HCT116 (cell line): ENCODE measurements around the gene DNM3. TPM values are rescaled to one million over a fixed set of nuclear protein-coding genes. Genes with fewer than 3 reads are reported as not detected.

ENCODE experiments used
- ATAC-seq: fragments of 200-7000 bp; cut with Tn5 transposase; 2 replicates; pipeline ENCODE4 v1.9.1; 2020; ENCODE audit warnings: mild to moderate bottlenecking, moderate library complexity
- BruUV-seq: library from RNA; stranded (reverse); fragments of 400-500 nt; replicated peaks from 2 replicates; lab custom pipeline; 2021; lab: Mats Ljungman, UMichigan
- CTCF ChIA-PET: fragments of 300-600 bp; sonication (Branson Sonifier 250); formaldehyde crosslinking; loops from one replicate; lab custom pipeline; 2021; ENCODE audit warnings: antibody characterized with exemption; lab: Charles Lee
- POLR2A ChIA-PET: fragments of 300-600, 350-600 bp; sonication (Branson Sonifier 250); formaldehyde crosslinking; loops from one replicate; lab custom pipeline; 2021; ENCODE audit warnings: antibody characterized with exemption; lab: Charles Lee
- RAD21 ChIA-PET, 2 experiments: fragments of 300-600 bp; sonication (Branson Sonifier 250); formaldehyde crosslinking; loops; one replicate each; lab custom pipeline; 2023; ENCODE audit warnings: low total read pairs in 2 of 2; ENCODE audit not compliant: uncharacterized antibody in 2 of 2, unreplicated experiment in 2 of 2, low non-redundant PET in 1 of 2; lab: Charles Lee
- DNase-seq: peaks from one replicate; pipeline ENCODE4 v3.0.0-alpha.2; 2010; ENCODE audit warnings: low read depth, low spot score
- H2AFZ ChIP-seq: fragments of 200-600 bp; shearing (Covaris generic), sonication (generic); 2 replicates; pipeline ENCODE4 v1.6.1; 2017; ENCODE audit warnings: low read depth, mixed run types, mixed read lengths, antibody characterized with exemption, low read length; ENCODE audit not compliant: poor library complexity, severe bottlenecking
- H3K27ac ChIP-seq: 2 replicates; pipeline ENCODE4 v1.5.1; 2012; ENCODE audit warnings: low read depth, low read length
- H3K27me3 ChIP-seq: fragments of 200-600 bp; sonication (generic); 2 replicates; pipeline ENCODE4 v1.6.1; 2016; ENCODE audit warnings: mixed run types, low read length, mixed read lengths; ENCODE audit not compliant: insufficient read depth
- H3K36me3 ChIP-seq, 2 experiments: fragments of 200-500 bp in 1 of 2; fragments of 200-600 bp in 1 of 2; sonication (Bioruptor generic) in 1 of 2; sonication (generic) in 1 of 2; 2 replicates each; pipeline versions ENCODE4 v1.5.1 to v1.6.1; 2014 to 2016; ENCODE audit warnings: low read length in 2 of 2, inconsistent platforms in 1 of 2, mixed read lengths in 1 of 2, mixed run types in 1 of 2; ENCODE audit not compliant: insufficient read depth in 2 of 2, control insufficient read depth in 1 of 2
- H3K4me1 ChIP-seq, 2 experiments: fragments of 200-600 bp in 1 of 2; sonication (generic) in 1 of 2; 2 replicates each; pipeline versions ENCODE4 v1.5.1 to v1.6.1; 2012 to 2017; ENCODE audit warnings: low read length in 2 of 2, inconsistent platforms in 1 of 2, mild to moderate bottlenecking in 1 of 2, mixed read lengths in 1 of 2, mixed run types in 1 of 2, moderate library complexity in 1 of 2; ENCODE audit not compliant: insufficient read depth in 2 of 2, control insufficient read depth in 1 of 2
- H3K4me2 ChIP-seq: fragments of 200-600 bp; sonication (generic); 2 replicates; pipeline ENCODE4 v1.6.1; 2017; ENCODE audit warnings: mixed run types, low read length, mixed read lengths
- H3K4me3 ChIP-seq, 2 experiments: fragments of 200-600 bp in 1 of 2; sonication (generic) in 1 of 2; replicated peaks in 1 of 2; 2 replicates each; pipeline ENCODE4 v1.5.1; 2011 to 2016; ENCODE audit warnings: low read length in 2 of 2, control low read depth in 1 of 2, low read depth in 1 of 2, mild to moderate bottlenecking in 1 of 2, mixed read lengths in 1 of 2, mixed run types in 1 of 2
- H3K79me2 ChIP-seq: fragments of 200-600 bp; sonication (generic); 2 replicates; pipeline ENCODE4 v1.6.1; 2017; ENCODE audit warnings: mild to moderate bottlenecking, mixed run types, low read length, moderate library complexity, mixed read lengths; ENCODE audit not compliant: insufficient read depth
- H3K9ac ChIP-seq: fragments of 200-600 bp; sonication (generic); 2 replicates; pipeline ENCODE4 v1.6.1; 2016; ENCODE audit warnings: low read length, mixed read lengths
- H3K9me2 ChIP-seq: fragments of 200-600 bp; sonication (generic), shearing (Covaris generic); 2 replicates; pipeline ENCODE4 v1.6.1; 2017; ENCODE audit warnings: mixed run types, mild to moderate bottlenecking, moderate library complexity; ENCODE audit not compliant: insufficient read depth
- H3K9me3 ChIP-seq, 2 experiments: fragments of 200-500 bp in 1 of 2; fragments of 200-600 bp in 1 of 2; sonication (Bioruptor generic) in 1 of 2; sonication (generic) in 1 of 2; 2 replicates each; pipeline ENCODE4 v1.6.1; 2014 to 2017; ENCODE audit warnings: low read length in 2 of 2, mixed read lengths in 2 of 2, inconsistent platforms in 1 of 2, low read depth in 1 of 2, mild to moderate bottlenecking in 1 of 2, mixed run types in 1 of 2, moderate library complexity in 1 of 2; ENCODE audit not compliant: control insufficient read depth in 1 of 2, insufficient read depth in 1 of 2
- H4K20me1 ChIP-seq: fragments of 200-600 bp; sonication (generic), shearing (Covaris generic); 2 replicates; pipeline ENCODE4 v1.6.1; 2017; ENCODE audit warnings: mixed run types, mild to moderate bottlenecking, moderate library complexity; ENCODE audit not compliant: insufficient read depth
- CEBPB ChIP-seq: IDR thresholded peaks from 2 replicates; pipeline ENCODE4 v1.6.1; 2012; ENCODE audit warnings: low read depth
- EGR1 ChIP-seq: IDR thresholded peaks from 2 replicates; pipeline ENCODE4 v1.6.1; 2012; ENCODE audit warnings: low read depth
- ELF1 ChIP-seq: IDR thresholded peaks from 2 replicates; pipeline ENCODE4 v1.6.1; 2012; ENCODE audit warnings: low read depth, borderline replicate concordance
- EZH2phosphoT487 ChIP-seq: fragments of 200-600 bp; IDR thresholded peaks from 2 replicates; pipeline ENCODE4 v1.6.1; 2018; ENCODE audit warnings: antibody characterized with exemption, borderline replicate concordance
- FOSL1 ChIP-seq: IDR thresholded peaks from 2 replicates; pipeline ENCODE4 v1.6.1; 2012; ENCODE audit warnings: low read depth
- JUND ChIP-seq: IDR thresholded peaks from 2 replicates; pipeline ENCODE4 v1.6.1; 2012
- POLR2A ChIP-seq: IDR thresholded peaks from 2 replicates; pipeline ENCODE4 v1.7.0; 2011; ENCODE audit warnings: borderline replicate concordance; ENCODE audit not compliant: insufficient read depth, insufficient read length; ENCODE audit errors: extremely low read depth
- POLR2AphosphoS5 ChIP-seq: IDR thresholded peaks from 2 replicates; pipeline ENCODE4 v1.6.1; 2011; ENCODE audit warnings: mild to moderate bottlenecking, low read depth, low read length, moderate library complexity
- SIN3A ChIP-seq: IDR thresholded peaks from 2 replicates; pipeline ENCODE4 v1.6.1; 2012; ENCODE audit warnings: low read depth
- SP1 ChIP-seq: IDR thresholded peaks from 2 replicates; pipeline ENCODE4 v1.6.1; 2012; ENCODE audit warnings: low read depth
- SRF ChIP-seq: IDR thresholded peaks from 2 replicates; pipeline ENCODE4 v1.6.1; 2012; ENCODE audit warnings: low read depth
- TCF7L2 ChIP-seq: IDR thresholded peaks from 2 replicates; pipeline ENCODE4 v1.7.0; 2011; ENCODE audit warnings: borderline replicate concordance, inconsistent platforms; ENCODE audit not compliant: insufficient read depth, insufficient read length; ENCODE audit errors: extremely low read depth
- YY1 ChIP-seq: IDR thresholded peaks from 2 replicates; pipeline ENCODE4 v1.6.1; 2011; ENCODE audit warnings: low read length, low read depth, moderate library complexity, mild to moderate bottlenecking; ENCODE audit not compliant: insufficient replicate concordance; ENCODE audit errors: extremely low read depth
- ZFX ChIP-seq: fragments of 450-650 bp; IDR thresholded peaks from 2 replicates; pipeline ENCODE4 v1.6.1; 2017
- ZNF274 ChIP-seq: fragments of 200-500 bp; sonication (Bioruptor generic); IDR thresholded peaks from 2 replicates; pipeline ENCODE4 v1.6.1; 2014; ENCODE audit warnings: mild to moderate bottlenecking, low read depth, low read length, inconsistent platforms
- intact Hi-C: fragments of 100-400 bp; cut with micrococcal nuclease; formaldehyde crosslinking; loops from 2 replicates; pipeline ENCODE4 v1.10.0; 2022
- total RNA-seq: library from RNA; stranded (reverse); gene quantifications from one replicate; pipeline ENCODE4 v1.2.1, GENCODE V29; 2021; ENCODE audit not compliant: unreplicated experiment
- TF ChIP-seq, protein P1 (sequence below): IDR thresholded peaks from 2 replicates; pipeline ENCODE4 v1.6.1; 2012
- TF ChIP-seq, protein P2 (sequence below): IDR thresholded peaks from 2 replicates; pipeline ENCODE4 v1.6.1; 2012; ENCODE audit warnings: low read depth
- TF ChIP-seq, protein P3 (sequence below), 3 experiments: fragments of 200-600 bp in 1 of 3; sonication (generic) in 1 of 3; IDR thresholded peaks in 2 of 3; conservative IDR thresholded peaks in 1 of 3; 2 replicates each; pipeline ENCODE4 v1.5.1; 2012 to 2017; ENCODE audit warnings: low read depth in 2 of 3, low read length in 2 of 3, antibody characterized with exemption in 1 of 3, borderline replicate concordance in 1 of 3, control low read depth in 1 of 3, mild to moderate bottlenecking in 1 of 3, mixed read lengths in 1 of 3, mixed run types in 1 of 3, moderate library complexity in 1 of 3; ENCODE audit not compliant: insufficient read depth in 1 of 3
- TF ChIP-seq, protein P4 (sequence below): IDR thresholded peaks from 2 replicates; pipeline ENCODE4 v1.6.1; 2012
- TF ChIP-seq, protein P5 (sequence below): IDR thresholded peaks from 2 replicates; pipeline ENCODE4 v1.6.1; 2011; ENCODE audit warnings: mild to moderate bottlenecking, low read length, moderate library complexity; ENCODE audit not compliant: insufficient replicate concordance; ENCODE audit errors: extremely low read depth

Gene DNM3
- total RNA-seq, 1 experiment from 2014 or later: 3.1 TPM

DNA sequence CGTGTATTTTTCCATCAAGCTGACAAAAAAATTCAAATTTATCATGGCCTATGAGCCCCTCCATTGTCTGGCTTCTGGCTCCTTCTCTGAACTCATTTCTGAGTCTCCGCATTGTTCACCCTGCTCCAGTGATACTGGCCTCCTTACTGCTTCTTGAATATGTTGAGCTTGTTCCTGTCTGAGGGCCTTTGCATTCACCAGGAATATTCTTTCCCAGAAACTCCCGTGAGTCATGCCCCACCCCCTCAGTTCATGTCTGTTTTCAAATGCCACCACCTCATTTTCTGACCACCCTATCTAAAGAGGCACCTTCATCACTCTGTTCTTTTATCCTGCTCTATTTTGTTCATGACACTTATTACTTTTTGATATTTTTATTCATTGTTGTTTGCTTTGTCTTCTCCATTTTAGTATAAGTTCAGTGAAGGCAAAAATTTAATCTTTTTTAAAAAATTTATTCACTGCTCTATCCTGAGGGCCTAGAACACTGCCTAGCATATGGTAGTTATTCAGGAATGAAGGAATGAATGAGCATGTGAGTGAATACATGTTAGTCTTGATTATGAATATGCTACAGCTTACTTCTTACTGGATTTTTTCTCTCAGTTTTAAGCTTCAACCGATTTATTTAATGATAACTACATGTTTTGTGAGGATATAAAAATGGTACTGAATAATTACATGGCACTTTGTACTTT is 438.8 kb downstream of the DNM3 start:
- POLR2A ChIA-PET: no interaction called here
- RAD21 ChIA-PET: no interaction called here
- H3K27me3 ChIP-seq: no peaks in the 10 kb centered on the region
- H3K4me3 ChIP-seq: no peak overlapping the region
- no peaks in the 10 kb centered on the region for H3K9me3 ChIP-seq
- CTCF ChIA-PET: no interaction called here
- no peak for DNase-seq
- H3K9me2 ChIP-seq: no peaks in the 10 kb centered on the region
- no peak overlapping the region for H3K4me2 ChIP-seq
- no peak for ATAC-seq
- intact Hi-C loops: no loop called here
- no peaks in the 10 kb centered on the region for H3K36me3 ChIP-seq
- BruUV-seq: no TSS peak
- H4K20me1 ChIP-seq: no peaks in the 10 kb centered on the region
- no peak overlapping the region for H3K9ac ChIP-seq
- no peak overlapping the region for H3K27ac ChIP-seq
- TF ChIP-seq, protein P1, sequence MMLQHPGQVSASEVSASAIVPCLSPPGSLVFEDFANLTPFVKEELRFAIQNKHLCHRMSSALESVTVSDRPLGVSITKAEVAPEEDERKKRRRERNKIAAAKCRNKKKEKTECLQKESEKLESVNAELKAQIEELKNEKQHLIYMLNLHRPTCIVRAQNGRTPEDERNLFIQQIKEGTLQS: no peak
- TF ChIP-seq POLR2AphosphoS5: no peak
- no peak for TF ChIP-seq ELF1
- no peak for TF ChIP-seq YY1
- TF ChIP-seq, protein P2, sequence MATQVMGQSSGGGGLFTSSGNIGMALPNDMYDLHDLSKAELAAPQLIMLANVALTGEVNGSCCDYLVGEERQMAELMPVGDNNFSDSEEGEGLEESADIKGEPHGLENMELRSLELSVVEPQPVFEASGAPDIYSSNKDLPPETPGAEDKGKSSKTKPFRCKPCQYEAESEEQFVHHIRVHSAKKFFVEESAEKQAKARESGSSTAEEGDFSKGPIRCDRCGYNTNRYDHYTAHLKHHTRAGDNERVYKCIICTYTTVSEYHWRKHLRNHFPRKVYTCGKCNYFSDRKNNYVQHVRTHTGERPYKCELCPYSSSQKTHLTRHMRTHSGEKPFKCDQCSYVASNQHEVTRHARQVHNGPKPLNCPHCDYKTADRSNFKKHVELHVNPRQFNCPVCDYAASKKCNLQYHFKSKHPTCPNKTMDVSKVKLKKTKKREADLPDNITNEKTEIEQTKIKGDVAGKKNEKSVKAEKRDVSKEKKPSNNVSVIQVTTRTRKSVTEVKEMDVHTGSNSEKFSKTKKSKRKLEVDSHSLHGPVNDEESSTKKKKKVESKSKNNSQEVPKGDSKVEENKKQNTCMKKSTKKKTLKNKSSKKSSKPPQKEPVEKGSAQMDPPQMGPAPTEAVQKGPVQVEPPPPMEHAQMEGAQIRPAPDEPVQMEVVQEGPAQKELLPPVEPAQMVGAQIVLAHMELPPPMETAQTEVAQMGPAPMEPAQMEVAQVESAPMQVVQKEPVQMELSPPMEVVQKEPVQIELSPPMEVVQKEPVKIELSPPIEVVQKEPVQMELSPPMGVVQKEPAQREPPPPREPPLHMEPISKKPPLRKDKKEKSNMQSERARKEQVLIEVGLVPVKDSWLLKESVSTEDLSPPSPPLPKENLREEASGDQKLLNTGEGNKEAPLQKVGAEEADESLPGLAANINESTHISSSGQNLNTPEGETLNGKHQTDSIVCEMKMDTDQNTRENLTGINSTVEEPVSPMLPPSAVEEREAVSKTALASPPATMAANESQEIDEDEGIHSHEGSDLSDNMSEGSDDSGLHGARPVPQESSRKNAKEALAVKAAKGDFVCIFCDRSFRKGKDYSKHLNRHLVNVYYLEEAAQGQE: no peak
- no peak for TF ChIP-seq FOSL1
- no peak for TF ChIP-seq ZFX
- no peak for TF ChIP-seq ZNF274
- TF ChIP-seq JUND: no peak
- no peak for TF ChIP-seq EZH2phosphoT487
- no peak for TF ChIP-seq TCF7L2
- no peak for TF ChIP-seq SRF
- TF ChIP-seq, protein P3, sequence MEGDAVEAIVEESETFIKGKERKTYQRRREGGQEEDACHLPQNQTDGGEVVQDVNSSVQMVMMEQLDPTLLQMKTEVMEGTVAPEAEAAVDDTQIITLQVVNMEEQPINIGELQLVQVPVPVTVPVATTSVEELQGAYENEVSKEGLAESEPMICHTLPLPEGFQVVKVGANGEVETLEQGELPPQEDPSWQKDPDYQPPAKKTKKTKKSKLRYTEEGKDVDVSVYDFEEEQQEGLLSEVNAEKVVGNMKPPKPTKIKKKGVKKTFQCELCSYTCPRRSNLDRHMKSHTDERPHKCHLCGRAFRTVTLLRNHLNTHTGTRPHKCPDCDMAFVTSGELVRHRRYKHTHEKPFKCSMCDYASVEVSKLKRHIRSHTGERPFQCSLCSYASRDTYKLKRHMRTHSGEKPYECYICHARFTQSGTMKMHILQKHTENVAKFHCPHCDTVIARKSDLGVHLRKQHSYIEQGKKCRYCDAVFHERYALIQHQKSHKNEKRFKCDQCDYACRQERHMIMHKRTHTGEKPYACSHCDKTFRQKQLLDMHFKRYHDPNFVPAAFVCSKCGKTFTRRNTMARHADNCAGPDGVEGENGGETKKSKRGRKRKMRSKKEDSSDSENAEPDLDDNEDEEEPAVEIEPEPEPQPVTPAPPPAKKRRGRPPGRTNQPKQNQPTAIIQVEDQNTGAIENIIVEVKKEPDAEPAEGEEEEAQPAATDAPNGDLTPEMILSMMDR (IDR thresholded peaks at IDR 0.05 in 2 of 3, conservative IDR thresholded peaks at IDR 0.05 in 1 of 3; ENCODE audit: borderline replicate concordance in 1 of 3, insufficient read depth in 1 of 3, low read depth in 2 of 3, low read length in 2 of 3): no peak
- TF ChIP-seq, protein P4, sequence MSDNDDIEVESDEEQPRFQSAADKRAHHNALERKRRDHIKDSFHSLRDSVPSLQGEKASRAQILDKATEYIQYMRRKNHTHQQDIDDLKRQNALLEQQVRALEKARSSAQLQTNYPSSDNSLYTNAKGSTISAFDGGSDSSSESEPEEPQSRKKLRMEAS: no peak
- TF ChIP-seq, protein P5, sequence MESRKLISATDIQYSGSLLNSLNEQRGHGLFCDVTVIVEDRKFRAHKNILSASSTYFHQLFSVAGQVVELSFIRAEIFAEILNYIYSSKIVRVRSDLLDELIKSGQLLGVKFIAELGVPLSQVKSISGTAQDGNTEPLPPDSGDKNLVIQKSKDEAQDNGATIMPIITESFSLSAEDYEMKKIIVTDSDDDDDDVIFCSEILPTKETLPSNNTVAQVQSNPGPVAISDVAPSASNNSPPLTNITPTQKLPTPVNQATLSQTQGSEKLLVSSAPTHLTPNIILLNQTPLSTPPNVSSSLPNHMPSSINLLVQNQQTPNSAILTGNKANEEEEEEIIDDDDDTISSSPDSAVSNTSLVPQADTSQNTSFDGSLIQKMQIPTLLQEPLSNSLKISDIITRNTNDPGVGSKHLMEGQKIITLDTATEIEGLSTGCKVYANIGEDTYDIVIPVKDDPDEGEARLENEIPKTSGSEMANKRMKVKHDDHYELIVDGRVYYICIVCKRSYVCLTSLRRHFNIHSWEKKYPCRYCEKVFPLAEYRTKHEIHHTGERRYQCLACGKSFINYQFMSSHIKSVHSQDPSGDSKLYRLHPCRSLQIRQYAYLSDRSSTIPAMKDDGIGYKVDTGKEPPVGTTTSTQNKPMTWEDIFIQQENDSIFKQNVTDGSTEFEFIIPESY: no peak
- no peak for TF ChIP-seq EGR1
- no peak for TF ChIP-seq SIN3A
- TF ChIP-seq CEBPB: no peak
- no peak for TF ChIP-seq SP1
- TF ChIP-seq POLR2A: no peak
- H3K4me1 ChIP-seq: peaks cover 0 to 6% of the 10 kb centered on the region in 2 experiments; a peak in 1 of 4 replicates
- H3K79me2 ChIP-seq: no peaks in the 10 kb centered on the region
- H2AFZ ChIP-seq: no peak overlapping the region
